Skeletal muscle satellite cell (primary cell): ENCODE data around the gene NLRC4.

Experiments
- H3K27me3 ChIP-seq: 2 replicates; pipeline ENCODE4 v1.7.0; 2013; ENCODE audit warnings: low read length; ENCODE audit not compliant: control insufficient read depth, insufficient read depth
- H3K36me3 ChIP-seq: 2 replicates; pipeline ENCODE4 v1.7.0; 2013; ENCODE audit warnings: mild to moderate bottlenecking, control low read depth, low read length; ENCODE audit not compliant: insufficient read depth
- H3K4me1 ChIP-seq: 2 replicates; pipeline ENCODE4 v1.7.0; 2013; ENCODE audit warnings: low read length; ENCODE audit not compliant: control insufficient read depth, insufficient read depth
- H3K4me2 ChIP-seq: 2 replicates; pipeline ENCODE4 v1.7.0; 2013; ENCODE audit warnings: mild to moderate bottlenecking, low read length
- H3K4me3 ChIP-seq: 2 replicates; pipeline ENCODE4 v1.7.0; 2013; ENCODE audit warnings: low read length
- H3K9ac ChIP-seq: 2 replicates; pipeline ENCODE4 v1.7.0; 2013; ENCODE audit warnings: mild to moderate bottlenecking, low read depth, low read length, moderate library complexity
- H3K9me3 ChIP-seq: replicated peaks from 2 replicates; pipeline ENCODE4 v1.7.0; 2013; ENCODE audit warnings: mild to moderate bottlenecking, control low read depth, low read length
- small RNA-seq: library from RNA; depleted of rRNA; stranded (forward); fragments of <200 nt; gene quantifications from one replicate; pipeline ENCODE3, GENCODE V24; 2012

The NLRC4 gene

GRCh38 chr2:32200814-32201213 is 63.9 kb downstream of the NLRC4 start:
- H3K4me1 ChIP-seq: no peaks in the 10 kb centered on the region

GRCh38 chr2:32192418-32192817 is 72.3 kb downstream of the NLRC4 start:
- Histone ChIP-seq H3K4me1 (peaks cover 3% of the 10 kb centered on the region), H3K4me3 (no peak overlapping the region), H3K9me3 (no peaks in the 10 kb centered on the region), H3K4me2 (no peak overlapping the region), H3K36me3 (peaks cover 17% of the 10 kb centered on the region), H3K27me3 (no peaks in the 10 kb centered on the region), H3K9ac (no peak overlapping the region)

More at GRCh38 chr2:32200814-32201213, 63.9 kb downstream of the NLRC4 start:
- no peak overlapping the region for H3K4me3 ChIP-seq
- H3K27me3 ChIP-seq: no peaks in the 10 kb centered on the region
- no peak overlapping the region for H3K4me2 ChIP-seq
- H3K9ac ChIP-seq: no peak overlapping the region
- peaks cover 11% of the 10 kb centered on the region for H3K36me3 ChIP-seq
- no peaks in the 10 kb centered on the region for H3K9me3 ChIP-seq

GRCh38 chr2:32189011-32189410 is 75.7 kb downstream of the NLRC4 start:
- H3K9me3 ChIP-seq: no peaks in the 10 kb centered on the region
- no peaks in the 10 kb centered on the region for H3K27me3 ChIP-seq
- H3K4me1 ChIP-seq: peaks cover 3% of the 10 kb centered on the region
- peaks cover 16% of the 10 kb centered on the region for H3K36me3 ChIP-seq
- no peak overlapping the region for H3K4me3 ChIP-seq
- H3K4me2 ChIP-seq: no peak overlapping the region
- no peak overlapping the region for H3K9ac ChIP-seq

DNA sequence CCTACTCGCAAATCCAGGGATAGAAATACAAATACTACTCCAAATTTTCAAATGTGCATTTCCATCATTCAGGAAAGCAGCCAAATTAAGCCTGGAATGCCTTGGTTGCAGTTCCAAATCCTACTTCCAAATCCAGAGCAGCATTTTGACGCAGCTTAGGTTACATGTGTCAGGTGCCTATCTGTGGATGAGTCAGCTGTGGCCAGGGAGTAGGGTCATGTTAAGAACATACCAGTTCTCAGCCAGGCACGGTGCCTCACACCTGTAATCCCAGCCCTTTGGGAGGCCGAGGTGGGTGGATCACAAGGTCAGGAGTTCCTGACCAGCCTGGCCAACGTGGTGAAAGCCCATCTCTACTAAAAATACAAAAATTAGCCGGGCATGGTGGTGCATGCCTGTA is 82.0 kb downstream of the NLRC4 start:
- Histone ChIP-seq H3K4me2 (no peak overlapping the region), H3K4me3 (no peak overlapping the region), H3K27me3 (no peaks in the 10 kb centered on the region), H3K4me1 (no peaks in the 10 kb centered on the region), H3K9ac (no peak overlapping the region), H3K9me3 (no peaks in the 10 kb centered on the region), H3K36me3 (peaks cover 25% of the 10 kb centered on the region)

Small RNA genes lying within 50 kb of the gene (small RNA-seq; reads per million reads assigned to genes)
- gene RNU6-647P: 0.42 reads per million
